Activated CD8-positive, alpha-beta T cell treated with anti-CD3 and anti-CD28 coated beads for 36 hours (primary cell): ENCODE measurements around the gene NUDT4. TPM values are rescaled to one million over a fixed set of nuclear protein-coding genes. Genes with fewer than 3 reads are reported as not detected.

Source experiments
- ATAC-seq: fragments of 200-7000 bp; cut with Tn5 transposase; one replicate; pipeline ENCODE4 v1.10.0; 2021; ENCODE audit warnings: mild to moderate bottlenecking, moderate library complexity
- CTCF ChIA-PET: fragments of 350-600 bp; sonication (Branson Sonifier 250); formaldehyde crosslinking; loops from one replicate; lab custom pipeline; 2021; ENCODE audit warnings: antibody characterized with exemption; lab: Charles Lee
- POLR2A ChIA-PET: fragments of 350-600 bp; sonication (Branson Sonifier 250); formaldehyde crosslinking; loops from one replicate; lab custom pipeline; 2021; ENCODE audit warnings: antibody characterized with exemption; lab: Charles Lee
- DNase-seq: peaks from one replicate; pipeline ENCODE4 v3.0.0-alpha.2; 2020
- H3K27ac Mint-ChIP-seq: one replicate; pipeline ENCODE4 v1.8.0; 2021; ENCODE audit warnings: mild to moderate bottlenecking, mixed read lengths
- H3K27me3 Mint-ChIP-seq: one replicate; pipeline ENCODE4 v1.8.0; 2021; ENCODE audit warnings: mixed read lengths
- H3K36me3 Mint-ChIP-seq: one replicate; pipeline ENCODE4 v1.8.0; 2021; ENCODE audit warnings: low read depth, mixed read lengths
- H3K4me1 Mint-ChIP-seq: one replicate; pipeline ENCODE4 v1.8.0; 2021; ENCODE audit warnings: low read depth, mixed read lengths
- H3K4me3 Mint-ChIP-seq: one replicate; pipeline ENCODE4 v1.8.0; 2021; ENCODE audit warnings: mild to moderate bottlenecking, moderate library complexity, mixed read lengths
- H3K9me3 Mint-ChIP-seq: one replicate; pipeline ENCODE4 v1.8.0; 2021; ENCODE audit warnings: mixed read lengths
- CTCF ChIP-seq: fragments of 200-600 bp; IDR thresholded peaks from one replicate; pipeline ENCODE4 v1.8.0; 2022; ENCODE audit warnings: antibody characterized with exemption, mild to moderate bottlenecking
- intact Hi-C: fragments of 100-400 bp; cut with micrococcal nuclease; formaldehyde crosslinking; loops from one replicate; pipeline ENCODE4 v1.10.0; 2022
- total RNA-seq, 2 experiments: library from RNA; stranded (reverse); gene quantifications; one replicate each; pipeline ENCODE4 v1.2.3, GENCODE V29; 2021

The NUDT4 gene
- total RNA-seq, 2 experiments from 2014 or later: 54.9 to 61.9 TPM

- CTCF ChIA-PET: interaction anchor here (1.4 kb wide), 1 partner anchor 16 kb away, joined by 3 read pairs; no protein-coding TSS in a partner anchor
- Mint-ChIP-seq H3K4me3 (no peak overlapping the region), H3K9me3 (no peaks in the 10 kb centered on the region), H3K4me1 (peaks cover 16% of the 10 kb centered on the region), H3K36me3 (no peaks in the 10 kb centered on the region), H3K27me3 (peaks cover 1% of the 10 kb centered on the region), H3K27ac (no peak overlapping the region)
- no peak for DNase-seq
- intact Hi-C loops: no loop called here
- ATAC-seq: no peak
- TF ChIP-seq CTCF: no peak
- POLR2A ChIA-PET: no interaction called here
These were observed 73.9 kb downstream of the NUDT4 start for GRCh38 chr12:93451423-93452158.

GRCh38 chr12:93453633-93454032 is 75.9 kb downstream of the NUDT4 start:
- Mint-ChIP-seq H3K9me3 (no peaks in the 10 kb centered on the region), H3K36me3 (no peaks in the 10 kb centered on the region), H3K4me1 (peaks cover 5% of the 10 kb centered on the region), H3K4me3 (no peak overlapping the region), H3K27ac (no peak overlapping the region), H3K27me3 (peaks cover 1% of the 10 kb centered on the region)
- CTCF ChIA-PET: no interaction called here
- intact Hi-C loops: no loop called here
- TF ChIP-seq CTCF: no peak
- ATAC-seq (no peak), DNase-seq (no peak)
- POLR2A ChIA-PET: no interaction called here

- no peak for ATAC-seq
- no peak for TF ChIP-seq CTCF
- Mint-ChIP-seq H3K9me3 (no peaks in the 10 kb centered on the region), H3K4me1 (no peaks in the 10 kb centered on the region), H3K36me3 (no peaks in the 10 kb centered on the region), H3K27me3 (peaks cover 1% of the 10 kb centered on the region), H3K4me3 (no peak overlapping the region), H3K27ac (no peak overlapping the region)
- DNase-seq: no peak
- ChIA-PET CTCF (no interaction called here), POLR2A (no interaction called here)
- intact Hi-C loops: no loop called here
These were observed 78.4 kb downstream of the NUDT4 start for GRCh38 chr12:93456077-93456476.

Other genes with a start within 250 kb of the NUDT4 start
- 100 to 1,000 TPM; 186 to 192 TPM for gene UBE2N, start 64.0 kb downstream of the NUDT4 start, total RNA-seq
- 10 to 100 TPM; 85.6 to 87.6 TPM for gene MRPL42, start 89.6 kb downstream of the NUDT4 start, total RNA-seq
- gene SOCS2, start 194.8 kb downstream of the NUDT4 start, total RNA-seq: 10 to 100 TPM; 40.5 to 40.8 TPM